Endodermal cell (in vitro differentiated cells): ENCODE measurements around the gene DNASE2. TPM values are rescaled to one million over a fixed set of nuclear protein-coding genes. Genes with fewer than 3 reads are reported as not detected.
A peak's percentile ranks its signal among the peaks of the same experiment; 100 is the strongest.

Experiments used
- DNase-seq: peaks from one replicate; pipeline ENCODE4 v3.0.0-alpha.2; 2017
- H3K27ac ChIP-seq: 2 replicates; pipeline ENCODE4 v1.5.1; 2013; ENCODE audit warnings: mild to moderate bottlenecking, low read depth, low read length, moderate library complexity
- H3K27me3 ChIP-seq: 2 replicates; pipeline ENCODE4 v1.6.1; 2013; ENCODE audit warnings: mild to moderate bottlenecking, low read length, moderate library complexity; ENCODE audit not compliant: insufficient read depth, control insufficient read depth, poor library complexity, severe bottlenecking
- H3K36me3 ChIP-seq: 2 replicates; pipeline ENCODE4 v1.7.0; 2013; ENCODE audit warnings: mild to moderate bottlenecking, low read length, moderate library complexity; ENCODE audit not compliant: control insufficient read depth, insufficient read depth
- H3K4me1 ChIP-seq: one replicate; pipeline ENCODE4 v1.7.0; 2013; ENCODE audit warnings: low read length; ENCODE audit not compliant: control insufficient read depth, insufficient read depth
- H3K4me3 ChIP-seq: 2 replicates; pipeline ENCODE4 v1.5.1; 2013; ENCODE audit warnings: mild to moderate bottlenecking, low read length, moderate library complexity
- H3K9ac ChIP-seq: 2 replicates; pipeline ENCODE4 v1.6.1; 2013; ENCODE audit warnings: mild to moderate bottlenecking, low read length, moderate library complexity; ENCODE audit not compliant: poor library complexity, severe bottlenecking; ENCODE audit errors: extremely low read depth
- H3K9me3 ChIP-seq: 2 replicates; pipeline ENCODE4 v1.6.1; 2013; ENCODE audit warnings: mild to moderate bottlenecking, low read length, moderate library complexity; ENCODE audit not compliant: control insufficient read depth
- H3K27ac Mint-ChIP-seq: 2 replicates; pipeline ENCODE4 v1.8.0; 2020; ENCODE audit warnings: mixed read lengths
- H3K27me3 Mint-ChIP-seq: 2 replicates; pipeline ENCODE4 v1.8.0; 2021; ENCODE audit warnings: mild to moderate bottlenecking, mixed read lengths; ENCODE audit not compliant: insufficient read depth
- H3K36me3 Mint-ChIP-seq: 2 replicates; pipeline ENCODE4 v1.8.0; 2020; ENCODE audit warnings: low read depth, mixed read lengths
- H3K4me1 Mint-ChIP-seq: 2 replicates; pipeline ENCODE4 v1.8.0; 2020; ENCODE audit warnings: mixed read lengths
- H3K4me3 Mint-ChIP-seq: 2 replicates; pipeline ENCODE4 v1.8.0; 2020; ENCODE audit warnings: mild to moderate bottlenecking, moderate library complexity, mixed read lengths
- H3K9me3 Mint-ChIP-seq: 2 replicates; pipeline ENCODE4 v1.8.0; 2020; ENCODE audit warnings: mild to moderate bottlenecking, mixed read lengths
- WGBS, 2 experiments: methylation state at CpG; one replicate each; pipeline versions ENCODE4 v1.1.5 to v1.1.7; 2013; ENCODE audit warnings: missing lambda C conversion rate in 2 of 2, mixed read lengths in 1 of 2; ENCODE audit not compliant: insufficient coverage in 1 of 2, insufficient read length in 1 of 2; 5-methylcytosine and 5-hydroxymethylcytosine counted together
- total RNA-seq, 2 donors: library from RNA; stranded (reverse); fragmentation: NEBNext Ultra II Directional in 1 of 2; extraction: Animal tissue kit (Norgen Biotek cat#: 25700) in 1 of 2; gene quantifications; 2 replicates in 1 of 2; 3 replicates in 1 of 2; pipeline ENCODE4 v1.2.1, GENCODE V29; 2021
- TF ChIP-seq, protein P1 (sequence below): fragments of 200-600 bp; sonication (generic); conservative IDR thresholded peaks from 2 replicates; pipeline ENCODE4 v1.5.0; 2021; ENCODE audit warnings: antibody characterized with exemption, mild to moderate bottlenecking

DNASE2 gene
- total RNA-seq, 2 donors from 2014 or later: 20.8 to 32.3 TPM

DNA sequence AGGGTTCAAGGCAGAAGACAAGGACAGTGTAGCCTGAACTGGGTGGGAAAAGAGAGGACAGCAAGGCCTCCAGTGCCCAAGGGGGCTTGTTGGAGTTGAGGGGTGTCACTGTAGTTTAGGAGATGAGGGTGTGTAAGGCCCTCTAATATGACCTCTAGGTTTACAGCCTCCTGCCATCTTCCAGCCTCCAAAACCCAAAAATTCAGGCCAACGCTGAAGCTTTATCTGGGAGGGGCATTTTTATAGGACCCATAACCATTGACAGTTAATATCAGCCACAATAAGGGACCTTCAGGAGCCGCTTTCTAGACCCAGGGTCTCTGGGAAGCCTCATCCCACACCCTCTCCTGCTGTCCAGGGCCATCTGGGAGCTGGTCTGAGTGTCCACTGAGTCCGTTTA lies 3.0 kb upstream of the DNASE2 start:
- Histone ChIP-seq H3K9ac (no peak overlapping the region), H3K4me1 (no peaks in the 10 kb centered on the region), H3K27ac (no peak overlapping the region), H3K36me3 (no peaks in the 10 kb centered on the region), H3K9me3 (peaks cover 18% of the 10 kb centered on the region), H3K27me3 (peaks cover 37% of the 10 kb centered on the region), H3K4me3 (peak overlapping the region; percentile 77)
- Mint-ChIP-seq H3K9me3 (peaks cover 26% of the 10 kb centered on the region), H3K27me3 (peaks cover 40% of the 10 kb centered on the region), H3K36me3 (no peaks in the 10 kb centered on the region), H3K4me1 (peaks cover 10% of the 10 kb centered on the region), H3K4me3 (no peak overlapping the region), H3K27ac (no peak overlapping the region)
- WGBS, 2 experiments: 91 to 96% methylated on average over 2 to 3 of the region's 3 CpGs
- DNase-seq: no peak
- TF ChIP-seq, protein P1, sequence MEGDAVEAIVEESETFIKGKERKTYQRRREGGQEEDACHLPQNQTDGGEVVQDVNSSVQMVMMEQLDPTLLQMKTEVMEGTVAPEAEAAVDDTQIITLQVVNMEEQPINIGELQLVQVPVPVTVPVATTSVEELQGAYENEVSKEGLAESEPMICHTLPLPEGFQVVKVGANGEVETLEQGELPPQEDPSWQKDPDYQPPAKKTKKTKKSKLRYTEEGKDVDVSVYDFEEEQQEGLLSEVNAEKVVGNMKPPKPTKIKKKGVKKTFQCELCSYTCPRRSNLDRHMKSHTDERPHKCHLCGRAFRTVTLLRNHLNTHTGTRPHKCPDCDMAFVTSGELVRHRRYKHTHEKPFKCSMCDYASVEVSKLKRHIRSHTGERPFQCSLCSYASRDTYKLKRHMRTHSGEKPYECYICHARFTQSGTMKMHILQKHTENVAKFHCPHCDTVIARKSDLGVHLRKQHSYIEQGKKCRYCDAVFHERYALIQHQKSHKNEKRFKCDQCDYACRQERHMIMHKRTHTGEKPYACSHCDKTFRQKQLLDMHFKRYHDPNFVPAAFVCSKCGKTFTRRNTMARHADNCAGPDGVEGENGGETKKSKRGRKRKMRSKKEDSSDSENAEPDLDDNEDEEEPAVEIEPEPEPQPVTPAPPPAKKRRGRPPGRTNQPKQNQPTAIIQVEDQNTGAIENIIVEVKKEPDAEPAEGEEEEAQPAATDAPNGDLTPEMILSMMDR: no peak

- Histone ChIP-seq H3K36me3 (peaks cover 4% of the 10 kb centered on the region), H3K4me1 (no peaks in the 10 kb centered on the region), H3K4me3 (no peak overlapping the region), H3K27ac (no peak overlapping the region), H3K27me3 (peaks cover 30% of the 10 kb centered on the region), H3K9me3 (peaks cover 18% of the 10 kb centered on the region), H3K9ac (no peak overlapping the region)
- H3K4me1 Mint-ChIP-seq: peaks cover 10% of the 10 kb centered on the region
- peak overlapping the region; percentile 76 for H3K4me3 Mint-ChIP-seq
- peaks cover 26% of the 10 kb centered on the region for H3K9me3 Mint-ChIP-seq
- H3K36me3 Mint-ChIP-seq: peaks cover 9% of the 10 kb centered on the region
- H3K27me3 Mint-ChIP-seq: peaks cover 36% of the 10 kb centered on the region
- H3K27ac Mint-ChIP-seq: no peak overlapping the region
- DNase-seq: no peak
- 87 to 100% methylated on average over 2 to 3 of the region's 3 CpGs for WGBS, 2 experiments
- TF ChIP-seq, protein P1: no peak
Measured at GRCh38 chr19:12882589-12882988, 1.3 kb upstream of the DNASE2 start.

DNA sequence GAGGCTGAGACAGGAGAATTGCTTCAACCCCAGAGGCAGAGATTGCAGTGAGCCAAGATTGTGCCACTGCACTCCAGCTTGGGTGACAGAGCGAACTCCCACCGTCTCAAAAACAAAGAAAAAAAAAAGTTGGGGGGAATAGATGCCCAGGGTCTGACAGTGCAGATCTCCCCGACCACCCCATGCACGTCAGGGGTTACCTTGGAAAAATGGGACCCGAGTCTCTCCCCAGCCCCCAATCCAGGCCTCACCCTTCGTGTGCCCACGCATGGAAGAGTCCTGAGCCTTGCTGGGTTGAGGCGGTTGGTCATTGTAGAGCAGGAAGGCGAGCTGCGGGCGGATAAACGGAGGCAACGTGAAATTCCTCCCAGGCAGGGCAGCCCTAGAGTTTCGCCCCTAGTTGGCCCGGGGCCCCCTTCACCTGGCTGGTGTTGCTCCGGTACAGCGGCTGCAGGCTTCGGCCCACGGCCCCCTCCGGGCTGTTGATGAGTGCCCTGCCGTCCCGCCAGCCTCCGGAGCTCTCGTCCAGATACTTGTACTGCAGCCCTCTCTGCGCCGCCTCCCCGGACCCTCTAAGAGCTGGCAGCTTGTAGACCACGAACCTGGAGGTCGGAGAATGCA lies 588 bp downstream of the DNASE2 start:
- peak overlapping the region; percentile 32 for H3K27ac ChIP-seq
- peak overlapping the region; percentile 93 for H3K27ac Mint-ChIP-seq

More for the DNA sequence above, 588 bp downstream of the DNASE2 start:
- Mint-ChIP-seq H3K4me1 (peaks cover 2% of the 10 kb centered on the region), H3K9me3 (peaks cover 26% of the 10 kb centered on the region), H3K36me3 (peaks cover 9% of the 10 kb centered on the region), H3K27me3 (peaks cover 27% of the 10 kb centered on the region), H3K4me3 (peak overlapping the region; percentile 76)
- 11 to 21% methylated on average over 19 to 29 of the region's 29 CpGs for WGBS, 2 experiments
- Histone ChIP-seq H3K36me3 (peaks cover 4% of the 10 kb centered on the region), H3K27me3 (peaks cover 15% of the 10 kb centered on the region), H3K4me3 (peak overlapping the region; percentile 91), H3K9me3 (peaks cover 18% of the 10 kb centered on the region), H3K9ac (peak overlapping the region; percentile 74), H3K4me1 (no peaks in the 10 kb centered on the region)
- TF ChIP-seq, protein P1: no peak
- no peak for DNase-seq
